Omental fat pad (tissue), 4 donors: ENCODE data around the gene MCM3AP. TPM values are rescaled to one million over a fixed set of nuclear protein-coding genes. Genes with fewer than 3 reads are reported as not detected.

Experiments used
- ATAC-seq: fragments of 150-250 bp; one replicate; pipeline ENCODE4 v1.9.1; 2016; ENCODE audit warnings: mild to moderate bottlenecking, moderate library complexity; ENCODE audit not compliant: low FRiP score
- DNase-seq: peaks from one replicate; pipeline ENCODE4 v3.0.0-alpha.2; 2019; ENCODE audit warnings: low spot score
- total RNA-seq, 4 donors: library from RNA; depleted of rRNA; stranded (reverse); fragments of >200 nt; gene quantifications; one replicate each; pipeline ENCODE4 v1.1.0, GENCODE V29; 2016
- TF ChIP-seq, protein P1 (sequence below), 3 donors: fragments of 450-650 bp; IDR thresholded peaks; one replicate each; pipeline ENCODE4 v1.5.1; 2016 to 2017; ENCODE audit warnings: antibody characterized with exemption in 3 of 3, mild to moderate bottlenecking in 3 of 3, moderate library complexity in 2 of 3

MCM3AP gene
- total RNA-seq, 4 donors from 2014 or later = 63.8 to 129 (median 76.6) TPM

DNA sequence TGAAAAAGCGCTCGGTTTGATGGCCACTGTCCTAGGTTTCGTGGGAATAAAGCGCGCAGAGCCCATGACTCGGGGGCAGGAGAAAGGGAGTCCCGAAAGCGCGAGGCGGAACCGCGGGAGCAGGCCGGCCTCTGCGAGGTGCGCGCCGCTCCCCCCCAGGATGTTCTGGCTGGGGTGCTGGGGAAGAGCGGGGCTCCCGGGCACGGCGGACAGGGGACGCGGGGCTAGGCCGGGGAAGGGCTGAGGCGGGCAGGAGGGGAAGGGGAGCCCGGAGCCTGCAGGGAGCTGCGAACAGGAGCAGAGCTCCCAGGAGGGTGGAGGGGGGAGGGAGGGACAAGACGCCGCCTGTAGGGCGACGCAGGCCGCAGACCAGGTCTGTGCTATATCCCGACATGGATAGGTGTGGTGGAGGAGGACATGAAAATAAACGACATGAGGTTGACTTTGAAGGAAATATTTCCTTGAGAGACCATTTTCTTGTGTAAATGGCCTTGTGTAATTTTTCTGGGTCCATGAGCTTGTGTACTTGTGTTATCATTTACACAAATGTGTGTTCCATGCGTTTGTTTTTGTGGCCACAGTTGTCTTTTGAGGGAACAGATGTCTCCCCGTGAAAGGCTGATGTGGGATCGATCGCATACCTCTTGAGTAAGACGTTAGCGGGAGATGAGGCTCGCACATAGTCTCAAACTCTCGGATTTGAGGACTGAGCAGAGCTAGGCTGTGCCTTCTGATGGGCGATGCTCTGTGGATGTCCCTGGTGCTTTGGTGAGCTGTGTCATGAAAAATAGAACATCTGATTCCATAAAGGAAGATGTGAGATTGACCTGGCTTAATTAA is 39.9 kb upstream of the MCM3AP start:
- DNase-seq (no peak), ATAC-seq (peak; percentile 6)
- TF ChIP-seq, protein P1, sequence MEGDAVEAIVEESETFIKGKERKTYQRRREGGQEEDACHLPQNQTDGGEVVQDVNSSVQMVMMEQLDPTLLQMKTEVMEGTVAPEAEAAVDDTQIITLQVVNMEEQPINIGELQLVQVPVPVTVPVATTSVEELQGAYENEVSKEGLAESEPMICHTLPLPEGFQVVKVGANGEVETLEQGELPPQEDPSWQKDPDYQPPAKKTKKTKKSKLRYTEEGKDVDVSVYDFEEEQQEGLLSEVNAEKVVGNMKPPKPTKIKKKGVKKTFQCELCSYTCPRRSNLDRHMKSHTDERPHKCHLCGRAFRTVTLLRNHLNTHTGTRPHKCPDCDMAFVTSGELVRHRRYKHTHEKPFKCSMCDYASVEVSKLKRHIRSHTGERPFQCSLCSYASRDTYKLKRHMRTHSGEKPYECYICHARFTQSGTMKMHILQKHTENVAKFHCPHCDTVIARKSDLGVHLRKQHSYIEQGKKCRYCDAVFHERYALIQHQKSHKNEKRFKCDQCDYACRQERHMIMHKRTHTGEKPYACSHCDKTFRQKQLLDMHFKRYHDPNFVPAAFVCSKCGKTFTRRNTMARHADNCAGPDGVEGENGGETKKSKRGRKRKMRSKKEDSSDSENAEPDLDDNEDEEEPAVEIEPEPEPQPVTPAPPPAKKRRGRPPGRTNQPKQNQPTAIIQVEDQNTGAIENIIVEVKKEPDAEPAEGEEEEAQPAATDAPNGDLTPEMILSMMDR (IDR thresholded peaks at IDR 0.05) = no peak

DNA sequence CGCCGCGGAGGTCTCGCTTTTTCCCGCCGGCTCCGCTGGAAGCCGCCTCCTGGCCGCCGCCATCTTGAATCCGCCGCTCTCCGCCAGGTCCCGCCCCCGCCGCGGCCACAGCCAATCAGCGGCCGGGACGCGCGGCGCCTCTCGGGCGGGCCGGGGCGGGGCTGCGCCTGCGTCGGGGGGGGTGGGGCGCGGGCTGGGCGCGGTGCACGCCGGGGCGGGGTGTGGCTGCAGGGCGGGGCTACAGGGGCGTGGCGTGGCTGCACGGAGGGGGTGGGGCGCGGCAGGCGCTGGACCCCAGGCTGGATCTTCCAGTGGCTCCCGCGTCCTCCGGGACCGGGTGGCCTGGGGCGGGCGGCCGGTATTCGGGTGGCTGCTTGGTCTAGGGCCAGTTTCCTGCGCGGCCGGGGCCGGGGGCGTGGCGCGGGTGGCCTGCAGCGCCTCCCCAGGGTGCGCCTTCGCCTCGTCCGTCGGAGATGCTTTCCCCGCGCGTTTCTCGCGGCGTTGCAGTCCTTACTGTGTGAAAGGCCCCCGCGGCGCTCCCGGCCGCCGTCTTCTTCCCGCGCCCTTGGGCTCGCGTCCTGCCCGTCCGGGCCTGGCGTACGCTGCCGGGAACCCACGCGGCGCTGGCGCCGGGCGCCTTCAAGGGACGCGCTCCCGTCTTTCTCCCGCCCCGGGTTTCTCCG is 39.1 kb upstream of the MCM3AP start:
- peak; percentile 87 for ATAC-seq
- DNase-seq = peak; percentile 58
- TF ChIP-seq, protein P1 (IDR thresholded peaks at IDR 0.05) = no peak

DNA sequence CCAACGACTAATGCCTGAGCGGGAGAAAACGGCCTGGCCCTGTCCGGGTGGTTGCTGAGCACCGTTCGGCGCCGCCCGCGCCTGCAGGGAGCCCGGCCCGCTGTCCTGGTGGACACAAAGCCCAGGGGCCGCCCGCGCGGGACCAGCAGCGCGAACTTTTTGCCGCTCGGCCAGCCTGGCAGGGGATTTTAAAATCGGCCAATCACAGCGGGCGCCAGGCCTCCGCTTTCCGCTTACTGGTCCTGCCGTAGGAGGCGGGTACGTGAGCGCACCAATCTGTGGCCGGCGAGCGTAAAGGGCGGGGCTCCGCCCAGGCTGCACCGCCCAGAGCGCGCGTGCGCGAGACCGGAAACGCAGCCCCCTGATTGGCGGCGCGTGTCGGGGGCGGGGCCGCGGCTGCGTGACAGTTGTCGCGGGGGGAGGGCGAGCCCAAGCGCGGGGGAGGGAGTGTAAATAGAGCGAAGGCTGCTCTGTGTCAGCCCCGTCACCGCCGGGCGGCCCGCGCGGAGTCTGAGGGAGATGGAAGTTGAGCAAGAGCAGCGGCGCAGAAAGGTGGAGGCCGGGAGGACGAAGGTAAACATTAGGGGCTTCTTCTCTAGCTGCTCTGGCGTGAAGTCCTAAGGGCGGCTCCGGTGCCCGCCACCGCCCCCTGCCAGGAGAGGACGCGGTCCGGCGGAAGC is 38.4 kb upstream of the MCM3AP start, which contains the start of the genes C21orf58 and PCNT:
Gene C21orf58, minus strand, starts transcription at position 161 of the 680 bp plus-strand sequence. CDS start 1,132 bp downstream, outside the sequence.
Gene PCNT, plus strand, starts transcription at position 447 of the 680 bp plus-strand sequence. Its CDS starts 73 bp downstream, at position 520.
- TF ChIP-seq, protein P1 (IDR thresholded peaks at IDR 0.05) = no peak
- peak; percentile 77 for DNase-seq
- peak; percentile 97 for ATAC-seq

DNA sequence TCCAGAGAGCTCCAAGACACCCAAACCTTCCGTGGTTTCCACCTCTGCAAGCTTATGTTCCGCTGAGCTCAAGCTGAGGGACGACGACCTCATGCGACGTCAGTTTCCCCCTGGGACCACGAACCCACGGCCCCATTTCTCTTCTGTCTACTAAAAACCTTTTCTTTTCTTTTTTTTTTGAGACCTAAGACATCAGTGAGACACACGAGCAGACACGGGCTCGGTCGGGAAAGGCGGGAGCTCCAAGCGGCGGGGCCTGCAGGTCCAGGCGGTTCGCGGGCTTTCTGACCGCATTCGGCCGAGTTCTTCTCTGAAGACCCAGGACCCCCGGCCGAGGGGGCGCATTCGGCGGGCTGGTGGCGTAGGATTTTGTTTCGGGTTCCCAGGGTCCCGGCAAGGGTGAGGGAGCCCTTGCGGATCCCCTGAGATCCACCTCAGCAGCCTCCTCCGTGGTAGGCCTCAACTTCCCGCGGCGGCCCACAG is 37.9 kb upstream of the MCM3AP start:
- DNase-seq = no peak
- no peak for ATAC-seq
- TF ChIP-seq, protein P1 (IDR thresholded peaks at IDR 0.05) = no peak

DNA sequence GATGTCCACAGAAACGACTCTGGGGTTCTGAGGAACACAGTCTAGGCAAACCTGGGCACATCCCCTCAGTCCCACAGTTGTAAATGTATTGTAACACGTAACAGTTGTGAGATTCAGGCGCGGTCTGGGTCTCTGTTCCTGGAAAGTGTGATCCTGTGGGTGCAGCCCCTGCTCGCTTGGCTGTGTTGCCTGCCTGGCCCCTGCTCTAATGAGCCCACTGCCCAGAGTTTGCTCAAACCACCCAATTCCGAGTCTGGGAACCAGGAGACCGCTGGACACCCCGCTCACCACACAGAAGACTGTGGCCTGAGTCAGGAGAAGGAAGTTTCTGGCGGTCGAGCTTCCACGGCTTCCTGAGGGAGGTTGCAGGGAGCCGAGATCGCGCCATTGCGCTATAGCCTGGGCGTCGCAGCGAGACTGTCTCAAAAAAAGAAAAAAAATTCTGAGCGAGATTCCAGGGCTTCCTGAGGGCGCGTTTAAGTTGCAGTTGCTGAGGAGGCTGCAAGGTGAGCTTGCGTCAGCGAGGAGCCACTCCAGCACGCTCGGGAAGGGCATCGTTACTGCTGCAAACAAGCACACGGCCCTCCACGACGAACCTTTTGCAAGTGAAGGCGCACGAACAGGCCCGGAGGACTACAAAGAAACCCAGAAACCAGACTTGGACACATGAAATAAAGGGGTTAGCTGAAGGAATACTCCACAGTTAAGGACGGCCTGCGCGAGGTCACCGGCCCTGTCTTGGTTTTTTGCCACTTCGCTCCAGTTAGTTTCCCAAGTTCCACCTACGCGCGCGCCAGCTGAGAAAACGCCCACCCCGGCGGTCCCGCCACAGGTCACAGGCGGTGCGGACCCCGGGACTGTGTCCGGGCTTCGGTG is 37.2 kb upstream of the MCM3AP start:
- TF ChIP-seq, protein P1 (IDR thresholded peaks at IDR 0.05) = no peak
- DNase-seq (no peak), ATAC-seq (no peak)

DNA sequence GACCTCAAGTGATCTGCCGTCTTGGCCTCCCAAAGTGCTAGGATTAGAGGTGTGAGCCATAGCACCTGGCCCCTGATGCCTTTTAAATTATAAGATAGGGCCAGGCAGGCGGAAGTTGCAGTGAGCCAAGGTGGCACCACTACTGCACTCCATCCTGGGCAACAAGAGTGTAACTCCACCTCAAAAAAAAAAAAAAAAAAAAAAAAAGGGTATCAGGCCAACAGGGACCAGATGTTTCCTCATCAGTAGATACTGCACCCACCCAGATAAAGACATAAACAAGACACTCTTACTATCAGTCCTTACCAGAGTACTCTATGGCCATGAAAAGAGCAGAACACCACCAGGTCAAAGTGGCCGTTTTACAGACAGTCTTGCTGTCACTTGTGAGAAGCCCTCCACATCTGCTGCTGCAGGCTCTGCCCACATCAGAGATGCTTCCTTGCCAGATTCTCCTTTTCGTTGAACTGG is 35.0 kb upstream of the MCM3AP start:
- TF ChIP-seq, protein P1 (IDR thresholded peaks at IDR 0.05) = no peak
- ATAC-seq = no peak
- DNase-seq = no peak
